Stimulated activated CD4-positive, alpha-beta T cell treated with anti-CD3 and anti-CD28 coated beads, Interleukin-4, amount 100 ng/mL, for 4 hours (primary cell): ENCODE measurements around the gene IRF9.

Experiments
- DNase-seq, 2 experiments: peaks; one replicate each; pipeline ENCODE4 v3.0.0-alpha.2; 2020

The IRF9 gene

DNA sequence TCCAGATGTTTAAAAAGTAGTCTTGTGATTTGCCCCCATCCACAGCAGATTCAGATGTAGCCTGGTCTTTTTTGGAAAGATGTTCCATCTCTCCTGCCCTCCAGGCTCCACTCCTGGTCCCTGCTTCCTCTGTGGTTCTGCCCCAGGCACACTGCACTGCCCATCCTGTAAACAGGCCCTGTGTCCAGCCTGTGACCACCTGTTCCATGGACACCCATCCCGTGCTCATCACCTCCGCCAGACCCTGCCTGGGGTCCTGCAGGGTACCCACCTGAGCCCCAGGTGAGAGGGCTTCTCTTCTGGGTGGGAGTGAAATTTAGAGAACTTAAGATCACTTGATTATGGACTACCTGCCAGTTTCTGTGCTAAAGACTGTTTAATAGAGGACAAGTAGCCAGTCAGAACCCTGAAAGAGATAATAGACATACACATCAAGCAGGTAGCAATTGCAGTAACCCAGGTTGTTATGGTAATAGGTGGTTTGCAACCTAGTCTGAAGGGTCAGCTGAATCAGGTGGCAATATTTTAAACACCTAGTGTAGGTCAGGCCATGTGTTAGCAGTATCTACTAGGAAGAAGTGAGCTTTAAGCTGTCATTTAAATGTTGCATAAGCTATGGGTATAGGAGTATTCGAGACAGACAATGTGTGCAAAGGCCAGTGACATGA, 11.6 kb upstream of the IRF9 start:
- no peak for DNase-seq

DNA sequence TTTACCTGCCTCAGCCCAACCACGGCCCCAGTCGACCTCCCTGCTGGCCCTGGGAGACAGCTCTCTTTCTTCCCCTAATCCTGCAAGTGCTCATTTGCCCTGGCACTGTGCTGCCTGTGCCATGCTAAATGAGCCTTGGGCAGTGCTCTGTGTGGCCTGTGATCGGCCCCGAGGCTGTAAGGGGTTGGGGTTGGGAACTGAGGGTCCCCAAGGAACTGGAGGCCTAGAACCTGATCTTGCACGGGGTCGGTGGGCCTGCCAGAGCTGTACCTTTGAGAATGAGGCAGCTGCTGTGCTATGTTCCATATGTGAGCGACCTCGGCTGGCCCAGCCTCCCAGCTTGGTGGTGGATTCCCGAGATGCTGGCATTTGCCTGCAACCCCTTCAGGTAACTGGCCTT, 11.0 kb upstream of the IRF9 start:
- no peak for DNase-seq

DNA sequence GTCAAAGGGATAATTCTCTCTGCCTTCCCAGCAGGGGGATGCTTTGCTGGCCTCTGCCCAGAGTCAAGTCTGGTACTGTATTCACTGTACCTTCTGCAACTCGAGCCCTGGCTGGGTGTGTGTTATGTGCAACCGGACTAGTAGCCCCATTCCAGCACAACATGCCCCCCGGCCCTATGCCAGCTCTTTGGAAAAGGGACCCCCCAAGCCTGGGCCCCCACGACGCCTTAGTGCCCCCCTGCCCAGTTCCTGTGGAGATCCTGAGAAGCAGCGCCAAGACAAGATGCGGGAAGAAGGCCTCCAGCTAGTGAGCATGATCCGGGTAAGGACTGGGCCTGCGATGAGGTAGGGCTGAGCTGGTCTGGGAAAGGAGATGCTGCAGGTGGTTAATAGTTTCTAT, 10.5 kb upstream of the IRF9 start:
- no peak for DNase-seq

DNA sequence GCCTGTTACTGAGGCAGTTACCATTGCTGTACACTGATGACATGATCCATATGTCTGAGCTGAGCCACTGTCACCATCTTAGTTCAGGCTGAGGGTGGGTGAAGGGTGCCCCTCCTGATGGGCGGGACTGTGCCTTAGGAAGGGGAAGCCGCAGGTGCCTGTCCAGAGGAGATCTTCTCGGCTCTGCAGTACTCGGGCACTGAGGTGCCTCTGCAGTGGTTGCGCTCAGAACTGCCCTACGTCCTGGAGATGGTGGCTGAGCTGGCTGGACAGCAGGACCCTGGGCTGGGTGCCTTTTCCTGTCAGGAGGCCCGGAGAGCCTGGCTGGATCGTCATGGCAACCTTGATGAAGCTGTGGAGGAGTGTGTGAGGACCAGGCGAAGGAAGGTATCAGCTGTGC, 10.1 kb upstream of the IRF9 start:
- DNase-seq = no peak

DNA sequence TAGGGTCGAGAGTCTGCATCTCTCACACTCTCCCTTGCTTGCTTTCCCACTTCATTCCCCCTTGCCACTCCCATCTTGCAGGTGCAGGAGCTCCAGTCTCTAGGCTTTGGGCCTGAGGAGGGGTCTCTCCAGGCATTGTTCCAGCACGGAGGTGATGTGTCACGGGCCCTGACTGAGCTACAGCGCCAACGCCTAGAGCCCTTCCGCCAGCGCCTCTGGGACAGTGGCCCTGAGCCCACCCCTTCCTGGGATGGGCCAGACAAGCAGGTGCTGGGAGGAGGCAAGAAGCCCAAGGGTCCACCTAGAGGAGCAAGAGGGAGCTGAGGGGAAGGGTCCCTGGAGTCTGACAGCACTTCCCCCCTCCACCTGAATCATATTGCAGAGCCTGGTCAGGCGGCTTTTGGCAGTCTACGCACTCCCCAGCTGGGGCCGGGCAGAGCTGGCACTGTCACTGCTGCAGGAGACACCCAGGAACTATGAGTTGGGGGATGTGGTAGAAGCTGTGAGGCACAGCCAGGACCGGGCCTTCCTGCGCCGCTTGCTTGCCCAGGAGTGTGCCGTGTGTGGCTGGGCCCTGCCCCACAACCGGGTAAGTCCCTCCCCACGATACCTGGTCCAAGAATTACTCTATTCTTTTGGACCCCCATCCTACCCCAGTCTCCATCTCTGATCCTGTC, 9.5 kb upstream of the IRF9 start:
- no peak for DNase-seq

DNA sequence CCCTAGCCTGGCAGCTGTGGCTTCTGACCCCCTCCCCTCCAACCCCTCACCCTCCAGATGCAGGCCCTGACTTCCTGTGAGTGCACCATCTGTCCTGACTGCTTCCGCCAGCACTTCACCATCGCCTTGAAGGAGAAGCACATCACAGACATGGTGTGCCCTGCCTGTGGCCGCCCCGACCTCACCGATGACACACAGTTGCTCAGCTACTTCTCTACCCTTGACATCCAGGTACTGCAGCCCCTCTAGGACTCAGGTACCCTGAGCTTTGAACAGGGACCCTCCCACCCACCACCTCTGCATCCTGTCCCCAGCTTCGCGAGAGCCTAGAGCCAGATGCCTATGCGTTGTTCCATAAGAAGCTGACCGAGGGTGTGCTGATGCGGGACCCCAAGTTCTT, 6.0 kb upstream of the IRF9 start:
- DNase-seq = no peak

DNA sequence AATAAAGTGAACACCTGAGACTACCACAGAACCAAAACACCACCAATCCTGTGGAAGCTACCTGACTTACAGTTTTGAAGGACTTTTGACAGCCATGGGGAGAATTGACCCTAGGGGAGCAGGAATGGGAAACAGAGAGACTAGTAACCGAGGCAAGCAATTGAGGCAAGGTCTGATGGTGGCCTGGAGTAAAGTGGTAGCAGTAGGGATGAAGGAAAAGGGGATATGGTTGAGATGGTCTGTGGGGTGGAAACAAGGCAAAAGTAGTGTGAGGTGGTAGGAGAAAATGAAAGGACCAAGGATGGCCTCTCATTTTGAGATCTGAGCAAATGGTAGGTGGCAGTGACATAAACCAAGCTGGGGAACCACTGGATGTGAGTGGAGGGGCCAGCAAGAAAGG, 4.2 kb upstream of the IRF9 start:
- no peak for DNase-seq

DNA sequence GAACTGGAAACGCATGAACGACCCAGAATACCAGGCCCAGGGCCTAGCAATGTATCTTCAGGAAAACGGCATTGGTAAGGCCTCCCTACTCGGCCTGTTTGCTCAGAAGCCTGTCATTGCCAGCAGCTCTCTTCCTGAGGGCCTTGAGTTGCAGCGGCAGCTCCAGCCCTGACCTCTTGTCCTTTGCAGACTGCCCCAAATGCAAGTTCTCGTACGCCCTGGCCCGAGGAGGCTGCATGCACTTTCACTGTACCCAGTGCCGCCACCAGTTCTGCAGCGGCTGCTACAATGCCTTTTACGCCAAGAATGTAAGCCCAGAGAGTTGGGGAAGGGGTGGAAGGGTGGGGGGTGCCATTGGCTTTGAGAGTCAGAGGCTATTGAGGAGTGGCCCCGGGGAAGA, 3.7 kb upstream of the IRF9 start:
- DNase-seq = no peak

DNA sequence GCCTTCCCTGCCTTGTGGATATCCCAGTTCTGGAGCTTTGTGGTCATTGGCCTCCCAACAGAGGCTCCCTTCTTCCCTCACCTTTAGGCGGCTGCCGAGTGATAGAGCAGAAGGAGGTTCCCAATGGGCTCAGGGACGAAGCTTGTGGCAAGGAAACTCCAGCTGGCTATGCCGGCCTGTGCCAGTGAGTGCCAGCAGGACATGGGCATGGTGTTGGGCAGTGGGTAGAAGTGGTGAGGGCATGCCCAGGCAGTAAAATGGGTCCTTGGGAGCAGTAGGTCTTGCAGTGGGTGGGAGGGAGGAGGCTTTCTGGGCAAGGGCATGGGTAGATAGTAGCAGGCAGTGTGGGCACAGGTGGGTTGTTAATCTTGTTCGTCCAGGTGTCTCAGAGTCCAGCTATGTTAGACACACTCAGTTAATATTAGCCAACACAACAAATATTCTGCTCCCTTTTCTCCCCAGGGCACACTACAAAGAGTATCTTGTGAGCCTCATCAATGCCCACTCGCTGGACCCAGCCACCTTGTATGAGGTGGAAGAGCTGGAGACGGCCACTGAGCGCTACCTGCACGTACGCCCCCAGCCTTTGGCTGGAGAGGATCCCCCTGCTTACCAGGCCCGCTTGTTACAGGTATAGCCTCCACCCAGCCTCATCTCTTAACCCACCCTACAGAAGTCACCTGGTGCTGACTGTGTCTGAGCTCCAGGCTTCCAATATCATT, 1.1 kb upstream of the IRF9 start:
- no peak for DNase-seq

DNA sequence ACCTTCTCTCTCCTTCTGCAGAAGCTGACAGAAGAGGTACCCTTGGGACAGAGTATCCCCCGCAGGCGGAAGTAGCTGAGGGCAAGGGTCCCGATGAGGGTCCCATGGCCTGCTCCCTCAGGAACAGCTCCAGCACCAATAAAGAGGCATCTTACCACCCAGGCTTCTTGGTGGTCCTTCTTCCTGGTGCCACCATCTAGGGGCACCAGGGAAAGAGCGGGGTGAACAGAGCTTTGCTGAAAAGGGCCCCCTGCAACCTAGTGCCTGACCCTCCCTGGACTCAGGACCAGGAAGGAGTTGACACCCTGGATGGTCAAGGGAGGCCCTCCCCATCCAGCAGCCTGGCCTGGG, 591 bp upstream of the IRF9 start:
- DNase-seq = no peak

DNA sequence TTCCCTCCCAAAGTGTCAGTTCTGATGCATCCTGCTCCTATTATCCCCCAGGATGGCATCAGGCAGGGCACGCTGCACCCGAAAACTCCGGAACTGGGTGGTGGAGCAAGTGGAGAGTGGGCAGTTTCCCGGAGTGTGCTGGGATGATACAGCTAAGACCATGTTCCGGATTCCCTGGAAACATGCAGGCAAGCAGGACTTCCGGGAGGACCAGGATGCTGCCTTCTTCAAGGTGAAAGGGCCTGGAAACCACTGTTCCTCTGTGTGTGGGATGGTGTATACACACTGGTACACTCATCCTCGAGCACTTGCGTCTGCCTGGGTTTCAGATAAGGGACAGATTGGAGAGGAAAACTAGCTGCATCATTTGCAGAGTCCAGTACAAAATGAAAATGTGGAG, 1.0 kb downstream of the IRF9 start:
- peak in 1 of 2 experiments; percentile 31 for DNase-seq

DNA sequence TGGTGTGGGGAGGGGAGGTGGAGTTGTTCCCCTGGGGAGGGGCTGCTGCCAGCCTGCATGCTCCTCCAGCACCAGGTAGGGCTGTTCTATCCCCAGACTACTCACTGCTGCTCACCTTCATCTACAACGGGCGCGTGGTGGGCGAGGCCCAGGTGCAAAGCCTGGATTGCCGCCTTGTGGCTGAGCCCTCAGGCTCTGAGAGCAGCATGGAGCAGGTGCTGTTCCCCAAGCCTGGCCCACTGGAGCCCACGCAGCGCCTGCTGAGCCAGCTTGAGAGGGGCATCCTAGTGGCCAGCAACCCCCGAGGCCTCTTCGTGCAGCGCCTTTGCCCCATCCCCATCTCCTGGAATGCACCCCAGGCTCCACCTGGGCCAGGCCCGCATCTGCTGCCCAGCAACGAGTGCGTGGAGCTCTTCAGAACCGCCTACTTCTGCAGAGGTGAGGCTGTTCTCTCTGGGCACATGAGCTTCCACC, 3.5 kb downstream of the IRF9 start:
- no peak for DNase-seq

DNA sequence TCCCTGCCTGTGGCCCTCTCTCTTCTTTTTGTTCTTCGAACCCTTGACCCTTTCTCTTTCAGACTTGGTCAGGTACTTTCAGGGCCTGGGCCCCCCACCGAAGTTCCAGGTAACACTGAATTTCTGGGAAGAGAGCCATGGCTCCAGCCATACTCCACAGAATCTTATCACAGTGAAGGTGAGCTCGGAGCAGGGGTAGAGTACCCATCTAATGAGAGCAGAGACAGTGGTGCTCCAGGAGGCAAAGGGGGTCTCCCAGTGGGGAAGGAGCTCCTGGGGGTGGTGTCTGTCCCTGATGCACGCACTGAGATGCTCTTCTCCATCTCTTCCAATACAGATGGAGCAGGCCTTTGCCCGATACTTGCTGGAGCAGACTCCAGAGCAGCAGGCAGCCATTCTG, 4.7 kb downstream of the IRF9 start:
- no peak for DNase-seq

DNA sequence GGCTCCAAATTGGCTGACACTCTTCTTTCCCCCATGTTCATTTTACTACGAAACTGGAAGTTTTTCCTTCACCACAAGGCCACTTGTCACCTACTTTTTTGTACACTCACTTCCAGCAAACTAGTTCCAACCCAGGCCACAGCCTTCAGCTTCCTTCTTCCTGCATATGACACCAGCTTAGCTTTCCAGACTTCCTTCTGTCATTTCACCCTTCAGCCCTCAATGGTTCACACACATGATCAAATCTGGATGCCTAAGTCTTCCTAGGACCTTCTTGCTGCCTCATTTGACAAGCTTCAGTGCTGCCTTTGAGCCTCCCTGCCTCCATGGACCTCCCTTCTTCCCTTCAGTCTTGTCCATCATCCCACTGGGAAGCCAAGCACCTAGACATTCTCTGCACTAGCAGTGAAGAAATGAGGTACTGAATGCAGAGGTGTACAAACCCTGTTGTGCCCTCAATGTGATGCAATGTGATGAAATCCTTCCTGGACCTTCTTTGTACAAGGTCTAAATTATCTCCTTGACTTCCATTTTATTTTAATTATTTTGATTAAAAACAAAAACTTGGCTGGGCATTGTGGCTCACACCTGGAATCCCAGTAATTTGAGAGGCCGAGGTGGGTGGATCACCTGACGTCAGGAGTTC, 6.5 kb downstream of the IRF9 start:
- no peak for DNase-seq

DNA sequence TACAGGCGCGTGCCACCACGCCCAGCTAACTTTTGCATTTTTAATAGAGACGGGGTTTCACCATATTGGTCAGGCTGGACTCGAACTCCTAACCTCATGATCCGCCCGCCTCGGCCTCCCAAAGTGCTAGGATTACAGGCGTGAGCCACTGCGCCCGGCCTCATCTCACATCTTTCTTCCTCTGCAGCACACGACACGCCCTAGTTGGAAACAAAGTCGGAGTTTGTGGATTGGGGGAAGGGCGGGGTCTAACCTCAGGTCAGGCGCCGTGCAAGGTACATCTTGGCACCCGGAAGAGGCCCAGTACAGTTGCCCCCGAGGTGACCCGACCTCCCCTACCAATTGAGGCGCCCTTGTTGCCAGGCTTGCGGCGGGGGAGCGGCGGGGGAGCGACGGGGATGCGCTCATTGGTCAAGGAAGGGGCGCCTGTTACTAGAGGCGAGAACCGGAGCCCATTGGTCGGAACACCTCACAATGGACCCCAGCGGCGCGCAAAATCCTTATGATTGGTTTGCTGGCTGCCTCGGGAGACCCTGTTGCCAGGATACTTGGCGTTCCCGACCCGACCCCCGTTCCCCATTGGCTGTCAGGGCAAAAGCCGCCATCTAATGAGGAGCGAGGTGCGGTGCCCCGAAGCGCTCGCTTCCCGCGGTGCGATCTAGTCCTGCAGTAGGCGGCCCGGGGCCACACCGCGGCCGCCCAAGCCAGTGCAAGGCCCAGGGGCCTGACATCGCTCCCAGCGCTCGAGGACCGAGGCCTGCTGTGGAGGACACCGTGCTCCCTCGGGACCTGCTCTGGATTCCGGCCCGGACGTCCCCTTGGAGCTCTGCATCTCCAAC, 10.6 kb downstream of the IRF9 start, which contains the start of gene REC8:
TSS of gene REC8 (plus strand) at position 659 of the 839 bp plus-strand sequence. CDS start 473 bp downstream, outside the sequence.
- peak; percentile 50 to 51 for DNase-seq

DNA sequence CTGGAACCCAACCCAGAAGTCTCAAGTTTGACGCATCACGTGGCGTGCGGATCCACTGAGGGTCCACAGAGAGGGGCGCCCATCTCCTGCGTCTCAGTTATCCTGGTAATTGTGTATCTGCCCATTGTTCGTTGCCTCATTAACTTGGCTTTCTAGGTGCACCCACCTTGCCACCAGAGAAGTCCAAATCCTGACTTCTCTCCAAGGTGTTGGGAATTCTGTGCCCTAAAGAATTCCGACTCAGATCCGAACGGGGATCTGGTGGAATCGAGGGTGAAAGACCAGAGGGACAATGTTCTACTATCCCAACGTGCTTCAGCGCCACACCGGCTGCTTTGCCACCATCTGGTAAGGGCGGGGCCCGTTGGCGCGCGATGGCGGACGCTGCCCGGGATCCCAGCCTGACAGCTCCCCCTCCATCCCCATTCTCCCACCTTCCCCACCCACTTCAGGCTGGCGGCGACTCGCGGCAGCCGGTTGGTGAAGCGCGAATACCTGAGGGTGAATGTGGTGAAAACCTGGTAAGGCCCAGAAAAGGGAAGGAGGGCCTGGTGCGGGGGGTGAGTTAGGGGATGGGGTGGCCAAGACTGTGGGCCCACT, 11.3 kb downstream of the IRF9 start:
- no peak for DNase-seq

DNA sequence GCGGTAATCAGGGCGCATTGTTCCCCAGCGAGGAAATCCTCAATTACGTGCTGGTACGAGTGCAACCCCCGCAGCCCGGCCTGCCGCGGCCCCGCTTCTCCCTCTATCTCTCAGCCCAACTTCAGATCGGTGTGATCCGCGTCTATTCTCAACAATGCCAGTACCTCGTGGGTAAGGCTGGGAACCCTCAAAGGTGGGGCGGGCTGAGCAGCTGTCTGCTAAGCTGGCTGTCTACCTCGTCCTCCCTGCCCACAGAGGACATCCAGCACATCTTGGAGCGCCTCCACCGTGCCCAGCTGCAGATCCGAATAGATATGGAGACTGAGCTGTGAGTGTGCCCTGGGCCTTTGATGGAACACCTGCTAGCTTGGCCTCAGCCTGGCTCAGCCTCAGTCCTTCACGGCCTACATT, 11.8 kb downstream of the IRF9 start:
- DNase-seq = no peak

DNA sequence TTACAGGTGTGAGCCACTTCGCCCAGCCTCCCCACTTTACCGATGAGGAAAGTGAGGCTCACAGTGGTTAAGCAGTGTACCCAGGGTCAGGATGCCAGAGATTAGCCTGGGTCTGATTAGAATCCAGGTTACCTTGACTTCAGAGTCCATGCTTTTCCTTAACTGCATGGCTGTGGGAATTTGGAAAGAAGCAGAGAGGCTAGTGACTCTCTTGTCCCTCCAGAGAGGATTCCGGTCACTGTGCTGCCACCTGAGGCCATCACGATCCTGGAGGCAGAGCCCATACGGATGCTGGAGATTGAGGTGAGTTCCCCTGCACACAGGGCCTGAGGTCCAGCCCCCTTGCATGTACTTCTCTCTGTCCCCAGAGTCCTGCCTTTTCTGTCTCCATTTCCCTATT, 15.5 kb downstream of the IRF9 start:
- no peak for DNase-seq

DNA sequence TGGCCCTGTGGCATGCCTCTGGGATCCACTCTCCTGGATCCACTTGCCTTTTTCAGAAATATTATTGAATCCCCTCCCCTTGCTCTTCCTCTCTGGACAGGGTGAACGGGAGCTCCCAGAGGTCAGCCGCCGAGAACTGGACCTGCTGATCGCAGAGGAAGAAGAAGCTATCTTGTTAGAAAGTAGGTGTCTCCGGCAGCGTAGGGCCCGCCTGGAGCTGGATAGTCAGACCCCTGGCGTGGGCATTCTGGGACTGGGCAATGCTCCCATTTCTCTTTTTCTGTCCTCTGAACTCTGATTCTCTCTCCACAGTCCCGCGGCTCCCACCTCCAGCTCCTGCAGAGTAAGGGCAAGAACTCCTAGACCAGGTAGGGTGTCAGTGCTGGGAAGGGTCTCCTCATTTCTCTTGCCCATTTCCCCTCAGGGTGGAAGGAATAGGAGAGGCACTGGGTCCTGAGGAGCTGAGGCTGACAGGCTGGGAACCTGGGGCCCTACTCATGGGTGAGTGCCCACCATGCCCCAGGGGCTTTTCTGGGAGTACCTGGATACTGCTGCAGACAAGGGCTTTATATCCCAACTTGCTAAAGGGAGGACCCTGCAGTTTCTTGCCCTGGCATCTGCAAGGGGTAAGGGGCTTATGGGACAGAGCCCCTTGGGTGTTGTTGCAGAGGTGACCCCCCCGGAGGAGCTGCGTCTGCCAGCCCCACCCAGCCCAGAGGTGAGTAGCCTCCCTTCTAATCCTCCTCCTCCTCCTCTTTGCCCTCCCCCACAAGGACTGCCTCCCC, 16.2 kb downstream of the IRF9 start:
- DNase-seq = no peak

DNA sequence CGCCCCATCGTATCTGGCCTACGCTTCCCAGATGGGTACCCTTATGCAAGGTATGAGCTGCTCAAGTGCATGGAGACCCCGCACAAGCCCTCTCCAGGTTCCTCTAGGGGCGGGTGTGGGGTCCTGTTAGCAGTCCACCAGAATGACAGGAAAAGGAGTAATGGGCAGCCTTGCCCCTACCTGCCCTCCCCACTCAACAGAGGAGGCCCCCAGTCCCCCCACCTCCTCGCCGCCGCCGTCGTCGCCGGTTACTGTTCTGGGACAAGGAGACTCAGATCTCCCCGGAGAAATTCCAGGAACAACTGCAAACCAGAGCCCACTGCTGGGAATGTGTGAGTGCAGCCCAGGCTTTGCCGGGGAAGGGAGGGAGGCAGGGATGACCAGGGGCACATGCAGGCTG, 16.8 kb downstream of the IRF9 start:
- DNase-seq = no peak

DNA sequence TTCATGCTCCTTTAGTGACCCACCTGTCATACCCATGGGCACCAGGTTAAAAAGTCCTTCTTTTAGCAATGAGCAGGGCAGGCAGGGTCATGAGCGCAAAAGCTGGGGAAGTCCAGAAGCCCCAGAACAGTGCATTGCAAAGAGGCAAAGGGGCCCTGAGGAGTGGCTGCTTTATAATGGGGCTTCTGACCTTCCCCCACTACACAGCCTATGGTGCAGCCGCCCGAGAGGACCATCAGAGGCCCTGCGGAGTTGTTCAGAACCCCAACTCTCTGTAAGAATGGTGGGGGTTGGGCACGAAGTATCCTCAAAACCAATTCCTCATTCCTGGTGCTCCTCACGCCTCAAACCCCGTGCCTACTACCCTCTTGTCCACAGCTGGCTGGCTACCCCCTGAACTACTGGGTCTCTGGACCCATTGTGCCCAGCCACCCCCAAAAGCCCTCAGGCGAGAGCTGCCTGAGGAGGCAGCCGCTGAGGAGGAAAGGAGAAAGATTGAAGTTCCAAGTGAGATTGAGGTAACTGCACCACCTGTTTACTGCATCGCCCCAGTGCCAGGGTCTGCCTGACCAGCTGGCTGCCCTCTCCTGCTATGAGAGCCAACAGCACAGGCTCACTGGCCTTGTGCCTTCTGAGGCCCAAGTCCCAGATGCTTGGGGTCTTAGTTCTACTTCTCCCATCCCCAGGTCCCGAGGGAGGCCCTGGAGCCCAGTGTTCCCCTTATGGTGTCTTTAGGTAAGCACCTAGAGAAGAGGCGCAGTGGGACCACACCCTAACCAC, 17.5 kb downstream of the IRF9 start:
- no peak for DNase-seq
